T-helper 22 cell (primary cell): Measurements from ENCODE around the gene OTOR.
A peak's percentile ranks its signal among the peaks of the same experiment; 100 is the strongest.

Experiments
- DNase-seq: peaks from one replicate; pipeline ENCODE4 v3.0.0-alpha.2; 2020; ENCODE audit warnings: low read depth

The OTOR gene, protein sequence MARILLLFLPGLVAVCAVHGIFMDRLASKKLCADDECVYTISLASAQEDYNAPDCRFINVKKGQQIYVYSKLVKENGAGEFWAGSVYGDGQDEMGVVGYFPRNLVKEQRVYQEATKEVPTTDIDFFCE

DNA sequence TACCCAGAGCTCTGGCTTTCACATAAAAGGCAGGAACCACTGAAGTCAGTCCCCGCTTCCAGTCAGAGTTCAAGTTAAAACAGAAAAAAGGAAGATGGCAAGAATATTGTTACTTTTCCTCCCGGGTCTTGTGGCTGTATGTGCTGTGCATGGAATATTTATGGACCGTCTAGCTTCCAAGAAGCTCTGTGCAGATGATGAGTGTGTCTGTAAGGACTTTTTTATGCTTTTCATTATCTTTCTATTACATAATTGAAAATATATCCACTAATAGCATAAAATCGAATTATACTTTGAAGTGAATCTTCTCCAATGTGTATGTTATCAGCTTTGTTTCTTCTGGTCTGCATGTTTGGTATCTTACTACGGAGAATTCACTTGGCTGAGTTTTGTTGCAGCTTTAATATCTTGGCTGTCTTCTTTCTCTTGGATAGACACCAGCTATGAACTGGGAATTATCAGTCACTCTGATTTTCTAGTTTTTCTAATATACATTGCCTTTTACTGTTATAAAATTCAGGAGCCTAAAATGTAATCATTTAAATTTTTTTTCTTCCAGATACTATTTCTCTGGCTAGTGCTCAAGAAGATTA lies at the start of gene OTOR:
Gene OTOR (plus strand): TSS at position 51 of the 593 bp plus-strand sequence. CDS start 44 bp downstream, at position 95.
- no peak for DNase-seq

GRCh38 chr20:16699293-16699692 lies 48.9 kb upstream of the OTOR start:
- no peak for DNase-seq

GRCh38 chr20:16701296-16701695 lies 46.9 kb upstream of the OTOR start:
- peak; percentile 6 for DNase-seq

- DNase-seq: no peak
Measured at GRCh38 chr20:16703570-16703969, 44.6 kb upstream of the OTOR start.

GRCh38 chr20:16707674-16708073 lies 40.5 kb upstream of the OTOR start:
- no peak for DNase-seq

GRCh38 chr20:16708602-16709001 lies 39.6 kb upstream of the OTOR start:
- DNase-seq: no peak

GRCh38 chr20:16709017-16709416 lies 39.1 kb upstream of the OTOR start:
- no peak for DNase-seq

DNA sequence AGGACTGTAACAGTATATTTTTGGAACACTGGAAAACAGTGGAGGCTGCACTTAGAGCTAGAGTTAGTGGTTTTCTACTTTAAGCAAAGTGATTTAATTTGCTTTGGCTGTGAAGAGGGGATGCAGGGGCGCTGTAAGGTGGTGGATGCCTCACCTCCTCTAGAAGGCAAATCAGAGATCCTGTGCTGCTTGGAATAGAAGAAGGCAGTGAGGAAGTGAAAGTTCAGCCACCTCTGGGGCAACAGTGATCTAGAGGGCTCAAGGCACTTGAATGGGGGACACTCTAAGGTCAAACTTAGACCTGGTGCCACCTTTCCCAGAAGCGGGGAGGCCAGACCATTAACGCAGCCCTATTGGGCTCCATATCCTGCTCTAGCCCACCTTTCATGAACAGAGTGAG lies 37.4 kb upstream of the OTOR start:
- DNase-seq: no peak

DNA sequence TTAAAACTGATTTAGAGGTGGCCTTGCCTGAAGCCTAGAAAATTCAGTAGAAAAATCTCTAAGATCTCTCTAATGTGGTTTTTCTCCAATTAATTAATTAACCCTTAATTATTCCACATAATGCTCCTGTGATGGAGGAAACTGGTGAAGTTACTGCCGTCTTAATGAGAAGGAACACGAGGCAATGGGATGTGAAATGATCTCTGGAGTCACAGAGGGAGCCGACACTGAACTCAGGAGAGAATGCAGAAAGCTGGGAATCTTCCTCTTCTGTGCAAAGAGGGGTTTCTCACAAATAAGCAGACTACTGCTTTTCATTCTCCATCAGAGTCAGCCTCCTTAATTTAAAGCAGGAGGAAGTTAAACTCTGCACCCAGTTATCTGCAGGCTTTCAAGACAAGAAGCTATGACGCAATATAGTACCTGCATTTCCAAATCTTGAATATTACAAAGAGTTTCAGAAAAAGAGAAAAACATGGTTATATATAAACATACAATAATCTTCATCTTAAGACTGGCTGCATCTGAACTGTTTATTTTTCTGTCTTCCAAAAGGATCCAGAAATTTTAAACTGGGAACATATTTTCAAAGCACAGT lies 36.4 kb upstream of the OTOR start:
- DNase-seq: no peak

- DNase-seq: no peak
Measured at GRCh38 chr20:16712511-16712947, 35.6 kb upstream of the OTOR start.

GRCh38 chr20:16713066-16713465 lies 35.1 kb upstream of the OTOR start:
- no peak for DNase-seq

GRCh38 chr20:16714242-16714641 lies 33.9 kb upstream of the OTOR start:
- DNase-seq: no peak

DNA sequence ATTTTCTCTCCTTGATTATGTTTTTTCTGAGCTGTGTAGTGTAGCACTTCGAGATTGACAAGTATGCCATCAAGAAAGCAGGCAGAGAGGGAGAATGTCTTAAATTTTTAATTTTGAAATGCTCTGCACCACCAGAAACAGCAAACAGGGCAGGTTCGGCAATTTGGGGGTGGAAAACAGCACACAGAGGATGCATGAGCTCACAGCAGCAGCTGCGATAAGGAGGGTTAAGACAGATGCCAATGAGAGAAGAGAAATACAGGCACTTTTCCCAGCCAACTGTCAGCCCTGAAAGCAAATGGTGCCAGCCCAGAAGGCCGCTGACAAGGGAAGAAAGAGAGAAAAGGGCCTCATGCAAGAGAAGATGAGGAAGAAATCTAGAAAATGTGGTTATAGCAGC lies 33.4 kb upstream of the OTOR start:
- DNase-seq: no peak

DNA sequence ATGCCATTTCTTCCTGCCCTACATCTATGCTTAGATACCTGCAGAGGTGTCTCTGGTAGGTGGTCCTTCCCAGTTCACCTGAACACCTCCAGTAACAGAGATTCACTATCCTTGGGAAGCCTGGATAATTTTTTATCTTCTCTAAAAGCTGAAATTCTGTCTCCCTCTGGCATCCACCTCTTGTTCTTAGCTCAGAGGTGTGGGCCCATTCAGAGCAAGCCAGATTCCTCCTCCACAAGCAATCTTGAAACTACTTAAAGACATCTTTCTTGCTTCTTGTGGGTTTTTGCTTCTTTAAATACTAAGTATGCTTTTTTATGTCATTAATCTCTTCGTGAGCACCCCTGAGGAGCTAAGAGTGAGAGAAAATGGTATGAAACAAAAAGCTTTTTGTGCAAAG lies 28.7 kb upstream of the OTOR start:
- DNase-seq: no peak

GRCh38 chr20:16729080-16729479 lies 19.1 kb upstream of the OTOR start:
- DNase-seq: no peak

- peak; percentile 85 for DNase-seq
Measured at GRCh38 chr20:16729565-16730460, 18.3 kb upstream of the OTOR start, which contains the start of gene SNRPB2. SNRPB2 (plus strand) TSS chr20:16730026; CDS start chr20:16731703, 1,677 bp downstream.

DNA sequence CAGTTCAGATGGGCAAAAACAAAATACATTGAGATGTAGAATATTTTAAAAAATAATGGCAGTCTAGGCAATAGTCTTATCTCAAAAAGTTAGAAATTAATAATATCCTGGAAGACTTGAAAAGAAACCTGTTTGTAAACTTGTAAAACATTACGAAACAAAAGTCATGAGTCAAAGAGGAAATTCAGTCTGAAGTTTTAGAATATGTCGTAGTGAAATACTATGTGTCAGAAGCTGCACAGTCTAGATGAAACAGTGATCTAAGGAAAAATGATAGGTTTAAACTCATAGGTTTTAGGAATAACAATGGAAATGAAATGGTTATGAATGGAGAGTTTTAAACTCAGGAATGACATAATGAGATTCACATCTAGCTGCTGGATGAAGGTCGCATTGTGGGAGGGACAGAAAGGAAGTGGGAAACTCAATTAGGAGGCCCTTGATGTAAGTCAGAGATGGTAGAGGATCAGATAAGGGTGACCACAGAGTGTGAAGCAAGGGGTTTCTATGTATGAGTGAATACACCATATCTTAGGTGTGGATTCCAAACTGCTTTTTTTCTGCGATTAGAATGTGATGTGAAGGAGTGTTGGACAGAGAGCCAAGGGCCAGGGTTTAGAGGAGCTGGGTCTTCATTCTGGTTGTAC lies 15.5 kb upstream of the OTOR start:
- peak; percentile 17 for DNase-seq

- DNase-seq: no peak
Measured at GRCh38 chr20:16740365-16741072, 7.6 kb upstream of the OTOR start.

GRCh38 chr20:16744178-16744807 lies 3.9 kb upstream of the OTOR start:
- DNase-seq: no peak

GRCh38 chr20:16745204-16745603 lies 3.0 kb upstream of the OTOR start:
- no peak for DNase-seq

DNA sequence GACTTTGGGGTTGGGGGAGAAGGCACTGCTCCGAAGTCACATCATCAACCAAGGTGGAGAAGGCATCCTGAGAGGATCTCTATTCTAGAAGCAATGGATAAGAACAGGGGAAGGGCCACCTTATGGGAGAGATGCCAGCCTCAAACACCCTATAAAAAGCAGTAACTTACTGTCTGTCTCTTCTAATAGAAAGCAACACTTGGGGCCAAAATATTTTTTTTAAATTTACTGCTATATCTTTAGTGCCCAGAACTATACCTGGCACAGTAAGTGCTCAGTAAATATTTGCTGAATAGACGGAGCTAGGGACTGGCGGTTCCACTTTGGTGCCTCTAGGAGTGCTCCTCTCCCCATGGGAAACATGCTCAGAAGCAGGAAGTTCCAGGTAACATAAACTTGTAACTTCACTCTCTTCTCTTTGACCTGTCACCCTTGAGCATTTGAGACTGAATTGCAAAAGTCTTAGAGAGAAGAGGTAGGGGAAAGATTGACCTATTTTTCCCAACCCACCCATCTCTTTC lies 807 bp upstream of the OTOR start:
- DNase-seq: no peak
